CD4-positive, alpha-beta T cell treated with Interleukin-6 at 100 ng/mL for 8 hours (primary cell): ENCODE results near the gene PXDN.

Experiments used
- DNase-seq: peaks from one replicate; pipeline ENCODE4 v3.0.0-alpha.2; 2020; ENCODE audit warnings: mixed read lengths, low spot score

Gene PXDN

DNA sequence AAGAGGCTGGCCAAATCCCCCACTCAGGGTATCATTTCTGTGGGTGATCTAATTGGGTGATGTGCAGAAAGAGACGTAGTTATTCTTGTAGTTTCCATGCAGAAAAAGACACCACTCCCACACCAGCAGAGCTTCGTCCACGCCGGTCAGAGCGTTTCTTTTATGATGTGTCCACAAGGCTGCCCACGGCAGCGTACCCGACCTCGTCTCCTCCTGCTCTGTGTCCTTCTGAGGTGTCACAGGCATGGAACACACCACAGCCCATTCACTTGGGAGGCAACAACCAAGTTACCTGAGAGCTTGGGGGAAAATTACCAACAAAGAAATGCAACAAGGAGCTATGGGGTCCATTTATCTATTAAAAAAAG is 131.3 kb downstream of the PXDN start:
- DNase-seq, result no peak

GRCh38 chr2:1612391-1613077 is 131.8 kb downstream of the PXDN start:
- no peak for DNase-seq

DNA sequence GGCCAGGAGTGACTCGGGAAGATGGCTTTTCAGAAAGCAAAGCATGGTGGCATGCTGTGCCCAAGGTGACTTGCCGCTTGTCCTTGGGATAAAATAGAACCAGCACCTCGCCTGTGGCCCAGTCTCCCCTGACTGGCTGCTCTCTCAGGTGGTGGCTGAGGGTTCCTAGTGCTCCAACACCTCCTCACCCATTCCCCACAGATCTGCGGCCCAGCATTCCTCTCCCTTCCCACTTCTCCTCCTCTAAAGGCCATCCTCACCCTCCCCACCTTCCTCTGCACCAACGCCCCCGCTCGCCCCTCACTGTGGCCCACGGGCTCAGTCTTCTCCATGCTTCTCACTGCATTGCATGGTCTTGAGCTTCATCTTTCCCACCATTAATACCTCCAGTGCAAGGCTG is 132.4 kb downstream of the PXDN start:
- DNase-seq, result no peak

DNA sequence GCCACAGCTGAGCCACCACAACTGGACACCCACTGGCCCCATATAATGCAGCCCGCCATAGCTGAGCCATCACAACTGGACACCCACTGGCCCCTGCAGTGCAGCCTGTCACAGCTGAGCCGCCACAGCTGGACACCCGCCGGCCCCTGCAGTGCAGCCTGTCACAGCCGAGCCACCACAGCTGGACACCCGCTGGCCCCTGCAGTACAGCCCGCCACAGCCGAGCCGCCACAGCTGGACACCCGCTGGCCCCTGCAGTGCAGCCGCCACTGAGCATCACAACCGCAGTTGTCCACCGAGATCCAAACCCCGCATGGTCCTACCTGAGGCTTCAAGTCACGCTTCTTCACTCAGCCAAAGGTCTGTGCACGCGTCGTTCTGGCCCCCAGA is 134.2 kb downstream of the PXDN start:
- DNase-seq, result no peak

DNA sequence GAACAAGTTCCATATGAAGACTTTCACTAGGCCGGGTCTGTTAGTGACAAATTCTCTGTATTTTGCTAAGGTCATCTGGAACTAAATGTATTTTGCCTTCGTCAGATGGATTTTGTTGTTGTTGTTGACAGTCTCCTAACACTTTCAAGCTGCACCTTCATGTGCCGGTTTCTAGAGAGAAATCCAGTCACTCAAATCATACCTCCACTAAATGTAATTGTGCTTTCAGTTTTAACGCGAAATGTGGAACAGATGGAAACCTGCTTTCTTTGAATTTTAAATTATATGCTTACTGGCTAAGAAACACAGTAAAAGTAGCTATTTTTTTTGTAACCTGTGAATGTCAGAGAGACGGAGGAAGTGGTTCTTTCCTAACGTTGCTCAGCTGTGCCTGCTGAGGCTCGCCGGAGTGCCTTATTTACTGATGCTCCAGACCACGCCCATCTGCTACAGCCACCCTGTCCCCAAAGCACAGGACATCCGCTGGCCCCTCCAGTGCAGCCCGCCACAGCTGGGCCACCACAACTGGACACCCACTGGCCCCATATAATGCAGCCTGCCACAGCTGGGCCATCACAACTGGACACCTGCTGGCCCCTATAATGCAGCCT is 134.7 kb downstream of the PXDN start:
- DNase-seq, result no peak

GRCh38 chr2:1609040-1609439 is 135.3 kb downstream of the PXDN start:
- no peak for DNase-seq

GRCh38 chr2:1607971-1608688 is 136.2 kb downstream of the PXDN start:
- no peak for DNase-seq

- DNase-seq, result no peak
These were observed 136.9 kb downstream of the PXDN start for GRCh38 chr2:1607236-1607920.

- DNase-seq, result no peak
These were observed 137.7 kb downstream of the PXDN start for GRCh38 chr2:1606421-1607235.

GRCh38 chr2:1606046-1606400 is 138.3 kb downstream of the PXDN start:
- no peak for DNase-seq

GRCh38 chr2:1605102-1606045 is 138.9 kb downstream of the PXDN start:
- DNase-seq, result no peak

- DNase-seq, result no peak
These were observed 140.8 kb downstream of the PXDN start for GRCh38 chr2:1603521-1603920.

DNA sequence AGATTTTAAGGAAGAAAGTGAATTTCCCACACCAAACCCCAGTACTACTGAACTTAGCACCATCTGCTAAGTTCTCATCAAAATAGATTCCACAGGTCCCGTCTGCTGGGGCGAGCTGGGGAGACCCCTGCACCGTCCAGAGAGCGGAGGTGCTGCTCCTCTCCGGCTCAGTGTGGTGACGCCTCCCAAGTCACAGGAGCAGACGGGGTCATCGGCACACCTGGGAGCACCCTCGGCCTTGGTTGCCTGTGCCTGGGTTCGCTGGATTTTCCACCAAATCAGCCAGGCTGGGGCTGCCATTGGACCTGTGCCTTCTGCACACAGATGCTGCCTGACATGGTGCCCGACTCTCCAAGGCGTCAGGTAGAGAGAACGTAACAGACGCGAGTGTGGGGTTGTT is 141.3 kb downstream of the PXDN start:
- DNase-seq, result no peak

- no peak for DNase-seq
These were observed 141.9 kb downstream of the PXDN start for GRCh38 chr2:1602278-1603010.

DNA sequence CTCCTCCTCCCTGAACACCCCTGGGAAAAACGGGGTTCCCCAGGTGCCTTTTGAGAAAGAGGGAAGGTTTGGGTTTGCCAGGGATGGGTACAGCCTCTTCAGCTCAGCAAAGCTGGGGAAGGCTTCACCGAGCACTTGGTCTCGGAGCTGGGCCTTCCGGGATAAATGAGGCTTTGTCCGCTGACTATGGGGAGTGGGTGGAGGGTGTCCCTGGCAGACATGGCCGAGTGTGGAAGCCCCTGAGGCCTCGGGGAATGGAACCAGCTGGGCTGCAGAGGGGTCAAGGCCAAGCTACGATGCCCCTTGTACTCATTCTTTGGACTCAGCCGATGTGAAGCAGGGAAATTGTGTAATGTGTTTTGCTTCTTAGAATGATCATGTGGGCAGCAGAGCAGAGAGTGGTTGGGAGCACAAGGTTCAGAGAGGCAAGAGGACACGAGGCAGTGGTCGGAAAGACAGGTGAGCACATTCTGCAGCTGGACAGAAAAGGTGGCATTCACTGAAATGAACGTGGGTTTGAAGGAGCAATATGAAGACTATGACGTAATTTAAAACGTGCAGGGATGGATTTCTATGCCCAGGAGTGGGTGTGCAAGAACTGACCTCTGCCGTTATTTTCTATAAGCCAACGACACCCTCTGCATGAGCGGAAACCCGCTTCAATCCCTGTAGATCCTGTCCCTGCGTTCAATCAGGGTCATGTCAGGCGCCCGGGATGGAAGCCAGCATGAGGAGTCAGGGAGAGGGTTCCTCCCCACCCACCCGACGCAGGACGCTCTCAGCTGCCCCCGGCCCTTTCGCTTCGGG is 142.6 kb downstream of the PXDN start:
- no peak for DNase-seq

GRCh38 chr2:1601067-1601412 is 143.3 kb downstream of the PXDN start:
- no peak for DNase-seq

DNA sequence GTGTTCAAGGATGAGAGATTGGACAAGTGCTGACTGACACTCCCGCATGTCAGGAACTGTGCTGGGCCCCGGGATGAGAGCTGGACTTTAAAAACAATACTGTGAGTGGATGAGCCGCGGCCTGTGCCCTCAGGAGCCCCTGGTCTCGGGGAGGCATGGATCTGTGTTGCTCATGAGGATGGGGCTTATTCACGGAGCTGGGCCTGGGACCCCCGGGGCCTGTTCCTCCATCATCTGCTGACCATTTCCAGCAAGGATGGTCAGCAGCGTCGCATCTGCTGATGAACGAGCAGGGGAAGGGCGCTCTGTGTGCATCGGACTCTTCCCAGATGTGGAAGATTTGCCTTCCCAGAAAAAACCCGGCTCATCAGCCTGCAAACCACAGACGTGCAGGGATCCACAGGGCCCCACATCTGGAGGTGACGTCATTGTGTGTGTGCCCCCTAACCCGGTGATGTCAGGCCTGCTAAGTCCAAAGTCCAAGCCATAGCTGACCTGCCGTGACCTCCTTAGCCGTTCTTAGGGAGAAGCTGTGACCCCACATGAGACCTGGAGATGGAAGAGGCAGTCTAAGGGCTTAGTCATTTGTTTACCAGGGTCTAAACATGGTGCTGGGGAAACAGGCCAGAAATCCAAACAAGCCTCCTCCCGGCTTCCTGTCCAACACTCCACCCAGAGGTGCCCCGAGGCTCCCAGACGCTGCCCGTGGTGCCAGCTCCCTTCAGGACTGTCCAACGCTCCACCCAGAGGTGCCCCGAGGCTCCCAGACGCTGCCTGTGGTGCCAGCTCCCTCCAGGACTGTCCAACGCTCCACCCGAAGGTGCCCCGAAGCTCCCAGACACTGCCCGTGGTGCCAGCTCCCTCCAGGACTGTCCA is 143.9 kb downstream of the PXDN start:
- no peak for DNase-seq

DNA sequence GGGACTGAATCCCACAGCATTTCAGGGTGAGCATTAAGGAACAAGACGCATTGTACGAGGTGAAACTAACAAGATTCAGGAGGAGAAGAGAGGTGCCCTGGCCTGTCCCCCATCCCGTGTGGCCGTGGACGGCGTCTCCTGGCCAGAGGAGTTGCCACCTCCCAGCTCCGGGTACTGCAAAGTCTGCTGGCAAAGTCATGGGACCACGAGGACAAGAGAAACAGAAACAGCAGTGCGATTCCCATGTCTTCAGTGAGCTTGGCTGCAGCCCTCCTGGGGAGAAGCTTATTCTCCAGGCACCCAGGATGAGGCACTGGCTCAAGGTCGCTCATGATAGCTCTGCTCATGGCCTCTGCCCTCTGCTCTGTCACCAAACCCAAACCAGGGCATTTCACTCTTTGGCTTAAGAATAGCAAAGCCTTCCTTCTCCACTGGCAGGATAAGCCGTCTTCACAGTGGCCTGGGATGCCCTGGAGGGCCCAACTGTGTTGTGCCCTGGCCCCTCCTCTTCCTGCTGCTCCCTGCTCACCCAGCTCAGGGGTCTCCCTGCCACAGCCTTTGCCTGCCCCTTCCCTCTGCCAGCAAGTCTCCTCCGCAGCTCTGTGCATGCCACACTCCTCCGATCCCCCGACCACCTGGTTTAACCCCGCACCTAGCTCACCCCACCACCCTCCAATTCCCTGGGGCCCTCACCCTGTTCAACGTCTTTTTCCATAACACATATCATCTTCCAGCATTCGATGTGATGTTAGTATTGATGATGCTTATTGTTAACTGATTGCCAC is 144.8 kb downstream of the PXDN start:
- DNase-seq, result no peak
